Measurements from ENCODE around the gene PLAC8L1. TPM values are rescaled to one million over a fixed set of nuclear protein-coding genes. Genes with fewer than 3 reads are reported as not detected.

The PLAC8L1 gene
- total RNA-seq, 1 experiment from 2014 or later: 0.52 TPM

DNA sequence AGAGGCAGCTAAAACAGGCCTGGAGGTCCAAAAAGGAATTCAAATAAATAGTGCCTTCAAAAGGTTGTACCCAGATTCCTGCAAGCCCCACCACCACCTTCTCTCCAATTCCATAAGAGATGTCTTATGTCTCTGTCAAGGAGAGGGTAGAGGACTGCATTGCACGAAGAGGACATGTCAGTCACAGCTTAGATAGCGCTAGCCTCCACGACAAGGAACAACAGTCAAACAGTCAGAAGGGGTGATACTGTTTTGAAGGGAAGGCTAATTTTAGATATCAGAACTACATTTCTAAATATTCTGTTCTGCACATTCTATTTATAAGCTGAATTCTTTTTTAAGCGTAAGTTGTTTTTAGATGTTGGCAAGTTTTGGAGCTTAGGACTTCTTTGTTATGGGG is 34.2 kb downstream of the PLAC8L1 start:
- H3K4me1 ChIP-seq (ENCODE audit: insufficient read depth, low read length): peaks cover 15% of the 10 kb centered on the region; the same call in 1 of the 2 replicates
- no peak overlapping the region for H3K18ac ChIP-seq (ENCODE audit: insufficient read length, low read depth, low read length)
- no peak overlapping the region for H2AK5ac ChIP-seq (ENCODE audit: insufficient read length, low read length)

More for the DNA sequence above, 34.2 kb downstream of the PLAC8L1 start:
- peaks cover 33% of the 10 kb centered on the region for H3K27me3 Mint-ChIP-seq (ENCODE audit: low read depth)
- H3K27ac Mint-ChIP-seq: no peak overlapping the region
- Histone ChIP-seq H2BK15ac (ENCODE audit: low read depth, low read length) (no peak overlapping the region), H4K5ac (ENCODE audit: insufficient read length, low read depth, low read length) (no peak overlapping the region), H3K27ac (ENCODE audit: insufficient read length, low read depth, low read length) (no peak overlapping the region), H4K20me1 (ENCODE audit: control insufficient read depth, insufficient read depth, insufficient read length) (no peaks in the 10 kb centered on the region), H3K23ac (ENCODE audit: insufficient read length, low read depth, low read length) (no peak overlapping the region), H3K14ac (ENCODE audit: insufficient read depth, low read length) (no peak overlapping the region), H2AFZ (ENCODE audit: low read length) (no peak overlapping the region), H3T11ph (ENCODE audit: low read length) (no peak overlapping the region), H3K4me2 (ENCODE audit: insufficient read depth, insufficient read length, low read length) (no peak overlapping the region), H3K23me2 (ENCODE audit: insufficient read length, low read depth, low read length, poor library complexity, severe bottlenecking) (no peaks in the 10 kb centered on the region), H3K56ac (ENCODE audit: insufficient read length, low read depth, low read length) (no peak overlapping the region), H3K9me3 (ENCODE audit: control insufficient read depth, low read depth, low read length) (no peaks in the 10 kb centered on the region), H2BK12ac (ENCODE audit: insufficient read length, low read depth, low read length) (no peak overlapping the region), H3K27me3 (ENCODE audit: insufficient read depth, low read length) (no peaks in the 10 kb centered on the region; the same call in 1 of the 2 replicates), H3K79me1 (ENCODE audit: insufficient read depth, low read depth, low read length, poor library complexity, severe bottlenecking) (no peaks in the 10 kb centered on the region), H3K9ac (ENCODE audit: extremely low read depth, insufficient read length, low read length) (no peak overlapping the region), H3K4ac (ENCODE audit: low read depth, low read length) (no peak overlapping the region), H4K91ac (ENCODE audit: insufficient read length, low read depth, low read length) (no peak overlapping the region), H3K79me2 (ENCODE audit: insufficient read depth, low read length) (no peaks in the 10 kb centered on the region), H2BK20ac (ENCODE audit: low read depth, low read length, poor library complexity, severe bottlenecking) (no peak overlapping the region), H2BK5ac (ENCODE audit: insufficient read length, low read length) (no peak overlapping the region), H2BK120ac (ENCODE audit: low read depth, low read length, poor library complexity, severe bottlenecking) (no peak overlapping the region), H4K8ac (replicated peaks; ENCODE audit: insufficient read length, low read depth, low read length) (no peak overlapping the region)
- peaks cover 42 to 43% of the 10 kb centered on the region in 2 experiments for H3K4me1 Mint-ChIP-seq
- no peaks in the 10 kb centered on the region; a peak in 1 of 7 replicates for H3K36me3 Mint-ChIP-seq (ENCODE audit: insufficient read depth in 1 of 3, low read depth in 3 of 3)
- whole genome bisulfite sequencing (ENCODE audit: extremely low coverage, insufficient read length, low lambda C conversion rate): no CpG with 5 or more reads among the region's 4 CpGs
- no peak for DNase-seq
- H3K9me3 Mint-ChIP-seq: no peaks in the 10 kb centered on the region
- H3K4me3 Mint-ChIP-seq: no peak overlapping the region
- TF ChIP-seq, protein P1, sequence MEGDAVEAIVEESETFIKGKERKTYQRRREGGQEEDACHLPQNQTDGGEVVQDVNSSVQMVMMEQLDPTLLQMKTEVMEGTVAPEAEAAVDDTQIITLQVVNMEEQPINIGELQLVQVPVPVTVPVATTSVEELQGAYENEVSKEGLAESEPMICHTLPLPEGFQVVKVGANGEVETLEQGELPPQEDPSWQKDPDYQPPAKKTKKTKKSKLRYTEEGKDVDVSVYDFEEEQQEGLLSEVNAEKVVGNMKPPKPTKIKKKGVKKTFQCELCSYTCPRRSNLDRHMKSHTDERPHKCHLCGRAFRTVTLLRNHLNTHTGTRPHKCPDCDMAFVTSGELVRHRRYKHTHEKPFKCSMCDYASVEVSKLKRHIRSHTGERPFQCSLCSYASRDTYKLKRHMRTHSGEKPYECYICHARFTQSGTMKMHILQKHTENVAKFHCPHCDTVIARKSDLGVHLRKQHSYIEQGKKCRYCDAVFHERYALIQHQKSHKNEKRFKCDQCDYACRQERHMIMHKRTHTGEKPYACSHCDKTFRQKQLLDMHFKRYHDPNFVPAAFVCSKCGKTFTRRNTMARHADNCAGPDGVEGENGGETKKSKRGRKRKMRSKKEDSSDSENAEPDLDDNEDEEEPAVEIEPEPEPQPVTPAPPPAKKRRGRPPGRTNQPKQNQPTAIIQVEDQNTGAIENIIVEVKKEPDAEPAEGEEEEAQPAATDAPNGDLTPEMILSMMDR (conservative IDR thresholded peaks at IDR 0.05): no peak
